Upper lobe of left lung (tissue), 6 donors: ENCODE data around the gene SOCS7. TPM values are rescaled to one million over a fixed set of nuclear protein-coding genes. Genes with fewer than 3 reads are reported as not detected.
A peak's percentile ranks its signal among the peaks of the same experiment; 100 is the strongest.

Experiments used
- ATAC-seq, 2 donors: fragments of 200-7000 bp; cut with Tn5 transposase; one replicate each; pipeline ENCODE4 v1.9.1; 2022; ENCODE audit warnings: mild to moderate bottlenecking in 2 of 2, moderate library complexity in 2 of 2; ENCODE audit not compliant: low FRiP score in 2 of 2
- DNase-seq, 2 donors: peaks; one replicate each; pipeline ENCODE4 v3.0.0-alpha.2; 2019 to 2020
- H3K27ac ChIP-seq, 4 donors: fragments of 200-600 bp; sonication (generic); one replicate each; pipeline ENCODE4 v1.5.1; 2016 to 2019
- H3K27me3 ChIP-seq, 4 donors: fragments of 200-600 bp; sonication (generic); one replicate each; pipeline ENCODE4 v1.5.1; 2017 to 2019
- H3K36me3 ChIP-seq, 4 donors: fragments of 200-600 bp; sonication (generic); one replicate each; pipeline ENCODE4 v1.5.1; 2016 to 2019
- H3K4me1 ChIP-seq, 4 donors: fragments of 200-600 bp; sonication (generic); one replicate each; pipeline ENCODE4 v1.5.1; 2018 to 2019
- H3K4me3 ChIP-seq, 4 donors: fragments of 200-600 bp; sonication (generic); one replicate each; pipeline ENCODE4 v1.5.1; 2017 to 2019; ENCODE audit warnings: mild to moderate bottlenecking in 2 of 4, moderate library complexity in 1 of 4
- H3K9me3 ChIP-seq, 4 donors: fragments of 200-600 bp; sonication (generic); one replicate each; pipeline ENCODE4 v1.5.1; 2018 to 2019
- EP300 ChIP-seq, 4 donors: sonication (generic); formaldehyde crosslinking; IDR thresholded peaks; one replicate each; pipeline ENCODE4 v1.5.1; 2017; ENCODE audit warnings: antibody characterized with exemption in 4 of 4, control low read depth in 2 of 4
- POLR2A ChIP-seq, 4 donors: fragments of 450-650 bp; IDR thresholded peaks; one replicate each; pipeline ENCODE4 v1.5.1; 2016 to 2017; ENCODE audit warnings: antibody characterized with exemption in 4 of 4, mild to moderate bottlenecking in 2 of 4
- POLR2AphosphoS5 ChIP-seq, 2 donors: sonication (generic); formaldehyde crosslinking; IDR thresholded peaks; one replicate each; pipeline ENCODE4 v1.5.1; 2017; ENCODE audit warnings: antibody characterized with exemption in 2 of 2
- WGBS, 2 donors: methylation state at CpG; one replicate each; pipeline ENCODE4 v1.1.5; 2017 to 2018; 5-methylcytosine and 5-hydroxymethylcytosine counted together
- total RNA-seq, 6 donors: library from RNA; depleted of rRNA in 4 of 6; stranded (reverse); fragments of >200 nt in 4 of 6; gene quantifications; one replicate each; pipeline versions ENCODE4 v1.1.0 to v1.2.1, GENCODE V29; 2016 to 2021
- TF ChIP-seq, protein P1 (sequence below), 6 experiments: fragments of 450-650 bp in 4 of 6; fragments of 200-600 bp in 2 of 6; sonication (generic) in 2 of 6; IDR thresholded peaks; one replicate each; pipeline ENCODE4 v1.5.1; 2016 to 2019; ENCODE audit warnings: antibody characterized with exemption in 6 of 6
- donor health status: DM: no; HTN: no; CAD: no; lungs with moderate emphysema.
- donor health status: DM: no; HTN: yes; CAD: no; lungs with severe emphysema.

Gene SOCS7
- total RNA-seq, 6 donors from 2014 or later: 17.5 to 40.4 (median 23.3) TPM

DNA sequence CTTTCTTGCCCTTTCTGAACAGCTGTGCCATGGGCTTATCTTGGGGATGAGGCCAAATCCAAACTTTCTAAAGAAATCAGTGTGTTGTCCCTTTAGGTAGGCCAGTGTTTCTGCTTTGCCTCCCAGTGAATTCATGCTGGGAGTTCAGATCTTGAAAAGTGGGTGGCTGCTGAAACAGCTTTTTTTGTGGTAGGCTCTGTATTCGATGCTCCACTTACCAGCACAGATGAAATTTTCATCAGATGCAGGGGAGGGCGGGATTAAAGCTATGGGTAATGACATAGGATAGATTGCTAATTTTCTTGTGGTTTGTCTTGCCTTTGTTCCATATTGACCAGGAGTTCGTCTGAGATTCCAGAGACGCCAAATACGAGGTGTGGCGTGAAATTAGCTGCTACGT, 2.8 kb downstream of the SOCS7 start:
- Histone ChIP-seq H3K27ac (no peak overlapping the region), H3K27me3 (no peaks in the 10 kb centered on the region), H3K36me3 (no peaks in the 10 kb centered on the region), H3K9me3 (no peaks in the 10 kb centered on the region), H3K4me3 (no peak overlapping the region), H3K4me1 (peaks cover 23 to 43% (median 39%) of the 10 kb centered on the region in 4 donors)
- 71 to 88% methylated on average over 7 of the region's 7 CpGs for WGBS, 2 donors
- DNase-seq (no peak), ATAC-seq (no peak)
- TF ChIP-seq EP300 (IDR thresholded peaks at IDR 0.05) (no peak), POLR2AphosphoS5 (IDR thresholded peaks at IDR 0.05) (no peak), POLR2A (IDR thresholded peaks at IDR 0.05) (no peak)
- TF ChIP-seq, protein P1, sequence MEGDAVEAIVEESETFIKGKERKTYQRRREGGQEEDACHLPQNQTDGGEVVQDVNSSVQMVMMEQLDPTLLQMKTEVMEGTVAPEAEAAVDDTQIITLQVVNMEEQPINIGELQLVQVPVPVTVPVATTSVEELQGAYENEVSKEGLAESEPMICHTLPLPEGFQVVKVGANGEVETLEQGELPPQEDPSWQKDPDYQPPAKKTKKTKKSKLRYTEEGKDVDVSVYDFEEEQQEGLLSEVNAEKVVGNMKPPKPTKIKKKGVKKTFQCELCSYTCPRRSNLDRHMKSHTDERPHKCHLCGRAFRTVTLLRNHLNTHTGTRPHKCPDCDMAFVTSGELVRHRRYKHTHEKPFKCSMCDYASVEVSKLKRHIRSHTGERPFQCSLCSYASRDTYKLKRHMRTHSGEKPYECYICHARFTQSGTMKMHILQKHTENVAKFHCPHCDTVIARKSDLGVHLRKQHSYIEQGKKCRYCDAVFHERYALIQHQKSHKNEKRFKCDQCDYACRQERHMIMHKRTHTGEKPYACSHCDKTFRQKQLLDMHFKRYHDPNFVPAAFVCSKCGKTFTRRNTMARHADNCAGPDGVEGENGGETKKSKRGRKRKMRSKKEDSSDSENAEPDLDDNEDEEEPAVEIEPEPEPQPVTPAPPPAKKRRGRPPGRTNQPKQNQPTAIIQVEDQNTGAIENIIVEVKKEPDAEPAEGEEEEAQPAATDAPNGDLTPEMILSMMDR (IDR thresholded peaks at IDR 0.05): no peak

DNA sequence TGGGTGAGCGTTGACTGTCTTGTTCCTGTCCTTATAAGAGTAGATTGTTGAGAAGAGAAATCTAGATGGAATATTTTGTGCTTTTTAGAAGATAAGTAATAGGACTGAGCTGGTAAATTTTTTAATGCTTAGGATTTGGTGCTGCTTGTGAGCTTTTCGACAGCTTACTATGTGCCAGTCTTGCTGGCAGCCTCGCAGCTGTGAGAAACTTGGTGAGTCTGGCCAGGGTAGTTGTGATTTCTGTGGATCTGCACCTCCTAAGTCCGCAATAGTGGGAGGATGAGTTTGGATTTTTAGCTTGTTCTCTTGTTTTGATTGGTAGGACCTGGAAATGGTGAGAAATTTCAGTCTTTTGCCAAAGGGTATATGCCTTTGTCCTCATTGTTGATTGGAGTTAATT, 3.6 kb downstream of the SOCS7 start:
- no peak for DNase-seq

DNA sequence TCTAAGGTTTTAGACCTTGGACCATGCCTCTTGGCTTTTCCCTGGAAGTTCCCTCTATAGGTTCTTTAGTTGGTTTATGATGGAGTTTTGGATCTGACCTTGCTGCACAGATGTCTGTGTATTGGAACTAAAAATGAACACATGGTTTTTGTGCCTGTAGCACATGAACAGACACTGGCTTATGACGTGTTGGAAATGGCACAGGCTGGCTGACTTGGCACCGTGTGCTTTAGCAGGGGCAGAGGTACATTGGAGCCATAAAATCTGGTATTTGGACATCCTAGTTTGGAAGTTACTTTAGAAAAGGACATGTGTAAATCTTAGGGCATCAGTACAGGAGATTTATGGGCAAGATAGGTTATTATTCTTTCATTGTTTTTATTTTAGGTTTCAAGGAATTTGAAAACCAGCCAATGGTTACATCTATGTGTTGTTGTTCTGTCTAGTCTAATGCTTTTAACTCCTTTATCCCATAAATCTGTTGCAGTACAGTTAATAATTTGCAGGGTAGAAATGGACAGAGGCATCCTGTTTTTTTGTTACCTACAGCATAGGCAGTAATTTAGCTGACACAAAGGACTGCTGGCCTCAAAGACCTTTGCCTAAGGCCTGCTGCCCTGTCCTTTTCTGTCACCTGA, 6.0 kb downstream of the SOCS7 start:
- H3K27ac ChIP-seq: no peak overlapping the region
- H3K4me1 ChIP-seq: peaks cover 19 to 46% (median 39%) of the 10 kb centered on the region in 4 donors
- 55 to 69% methylated on average over 2 of the region's 2 CpGs for WGBS, 2 donors

More for the DNA sequence above, 3.6 kb downstream of the SOCS7 start:
- TF ChIP-seq EP300 (IDR thresholded peaks at IDR 0.05): no peak
- TF ChIP-seq, protein P1 (IDR thresholded peaks at IDR 0.05): no peak
- TF ChIP-seq POLR2A (IDR thresholded peaks at IDR 0.05): no peak
- TF ChIP-seq POLR2AphosphoS5 (IDR thresholded peaks at IDR 0.05): no peak
- Histone ChIP-seq H3K4me1 (peaks cover 23 to 43% (median 39%) of the 10 kb centered on the region in 4 donors), H3K9me3 (no peaks in the 10 kb centered on the region), H3K36me3 (no peaks in the 10 kb centered on the region), H3K27me3 (no peaks in the 10 kb centered on the region), H3K27ac (peak overlapping the region in 1 of 4 donors; percentile 17), H3K4me3 (no peak overlapping the region)
- no peak for ATAC-seq
- 81 to 83% methylated on average over 4 of the region's 4 CpGs for WGBS, 2 donors

DNA sequence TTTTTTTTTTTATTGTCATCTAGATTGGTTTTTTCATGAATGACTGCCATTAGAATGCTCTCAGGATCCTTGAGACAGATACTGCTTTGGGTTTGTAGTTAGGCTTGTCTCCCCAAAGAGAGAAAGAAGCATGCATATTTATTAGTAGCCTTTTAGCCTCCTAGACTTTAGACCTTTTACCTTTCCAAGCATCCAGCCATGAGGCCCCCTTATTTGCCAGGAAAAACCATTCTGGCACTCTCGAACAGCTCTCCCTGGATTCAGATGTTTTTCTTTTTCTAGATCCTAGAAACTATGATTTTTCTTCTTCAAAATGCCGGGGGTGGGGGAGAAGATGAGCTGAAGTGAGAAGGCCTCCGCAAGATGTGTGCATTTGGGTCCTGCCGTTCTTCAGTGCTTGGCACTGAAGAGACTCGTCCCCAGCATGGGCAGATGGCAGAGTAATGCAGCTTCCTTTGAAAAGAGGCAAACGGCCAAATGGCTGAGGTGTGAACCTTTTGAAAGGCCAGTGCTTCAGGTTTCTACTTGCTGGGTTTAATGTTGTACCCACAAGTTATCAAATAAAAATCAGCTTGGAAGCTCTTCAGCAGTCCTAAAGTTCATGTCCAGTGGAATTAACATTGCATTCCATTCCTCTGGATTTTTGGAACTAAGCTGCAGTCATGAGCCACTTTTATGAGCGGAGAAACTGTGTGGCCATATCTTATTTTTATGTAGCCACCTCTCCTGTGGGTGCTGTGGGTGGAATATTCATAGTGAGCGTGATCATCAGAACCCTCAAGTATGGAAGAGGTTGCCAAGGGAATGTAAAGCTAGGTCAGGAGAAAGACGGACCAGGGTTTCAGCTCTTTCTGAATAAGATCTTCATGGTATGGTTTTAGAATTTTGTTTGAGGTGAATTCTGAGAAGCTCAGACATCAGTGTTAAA, 7.2 kb downstream of the SOCS7 start:
- Histone ChIP-seq H3K36me3 (peaks cover 0 to 2% (median 0%) of the 10 kb centered on the region in 4 donors), H3K4me3 (no peak overlapping the region), H3K4me1 (peaks cover 9 to 43% (median 29%) of the 10 kb centered on the region in 4 donors), H3K27ac (peak overlapping the region in 2 of 4 donors; percentile 27 to 41), H3K9me3 (no peaks in the 10 kb centered on the region), H3K27me3 (no peaks in the 10 kb centered on the region)
- no peak for TF ChIP-seq POLR2A (IDR thresholded peaks at IDR 0.05)
- no peak for TF ChIP-seq POLR2AphosphoS5 (IDR thresholded peaks at IDR 0.05)
- 56 to 59% methylated on average over 9 of the region's 9 CpGs for WGBS, 2 donors
- no peak for ATAC-seq
- DNase-seq: no peak

More for the DNA sequence above, 6.0 kb downstream of the SOCS7 start:
- Histone ChIP-seq H3K4me3 (no peak overlapping the region), H3K36me3 (no peaks in the 10 kb centered on the region), H3K27me3 (no peaks in the 10 kb centered on the region), H3K9me3 (no peaks in the 10 kb centered on the region)
- DNase-seq (no peak), ATAC-seq (no peak)
- TF ChIP-seq, protein P1 (IDR thresholded peaks at IDR 0.05): no peak
- TF ChIP-seq POLR2A (IDR thresholded peaks at IDR 0.05) (no peak), POLR2AphosphoS5 (IDR thresholded peaks at IDR 0.05) (no peak), EP300 (IDR thresholded peaks at IDR 0.05) (no peak)
